Endothelial cell of umbilical vein (primary cell): ENCODE measurements around the gene NLRC3.

ENCODE experiments used
- POLR2A ChIP-seq: IDR thresholded peaks from 2 replicates; pipeline ENCODE4 v1.6.1; 2012; ENCODE audit warnings: low read depth, mild to moderate bottlenecking, control low read depth, low read length
- POLR2AphosphoS5 ChIP-seq: IDR thresholded peaks from 2 replicates; pipeline ENCODE4 v1.6.1; 2012; ENCODE audit warnings: low read depth, mild to moderate bottlenecking, control low read depth, low read length, moderate library complexity; ENCODE audit not compliant: insufficient read depth
- TF ChIP-seq, protein P1 (sequence below), 2 donors: IDR thresholded peaks; 1 replicate in 1 of 2; 2 replicates in 1 of 2; pipeline ENCODE4 v1.5.1; 2011; ENCODE audit warnings: low read length in 2 of 2, mild to moderate bottlenecking in 2 of 2, moderate library complexity in 2 of 2, control low read depth in 1 of 2, inconsistent platforms in 1 of 2, low read depth in 1 of 2; ENCODE audit not compliant: insufficient read depth in 1 of 2; ENCODE audit errors: extremely low read depth in 1 of 2
- TF ChIP-seq, protein P2 (sequence below): IDR thresholded peaks from 2 replicates; pipeline ENCODE4 v1.6.1; 2011; ENCODE audit not compliant: insufficient read depth, insufficient read length

DNA sequence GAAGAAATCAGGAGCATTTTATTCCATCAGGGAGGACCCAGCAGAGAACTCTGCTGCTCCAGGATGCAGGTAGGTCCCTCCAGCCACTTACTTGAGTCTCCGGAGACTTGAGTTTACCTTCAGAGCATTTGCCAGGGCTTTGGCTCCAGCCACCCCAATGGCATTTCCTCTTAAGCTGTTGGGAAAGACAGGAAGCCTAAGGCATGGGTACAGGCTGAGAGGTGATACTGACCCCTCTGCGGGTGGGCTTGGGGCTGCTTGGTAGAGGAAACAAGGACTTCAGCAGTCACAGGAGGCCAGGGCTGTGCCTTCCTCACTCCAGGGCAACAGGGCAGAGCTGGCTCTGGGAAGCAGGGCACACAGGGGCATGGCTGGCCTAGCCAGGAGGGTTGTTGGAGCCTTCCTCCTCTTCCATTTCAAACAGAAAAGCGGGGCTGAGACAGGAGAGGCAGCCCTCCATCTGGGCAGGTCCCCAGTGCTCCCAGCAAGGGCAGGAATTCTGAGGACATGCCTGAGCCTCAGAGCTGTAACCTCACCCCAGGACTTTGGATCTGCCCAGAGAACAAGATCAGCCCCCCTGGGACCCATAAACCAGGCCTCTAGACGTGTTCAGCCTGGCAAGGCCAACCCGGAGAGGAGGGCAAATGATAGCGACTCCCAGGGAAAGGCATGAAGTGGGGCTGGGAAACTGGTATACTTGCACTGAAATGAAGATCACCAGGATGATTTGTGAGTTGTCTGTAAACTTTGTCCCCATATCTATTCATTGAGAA, 34.4 kb downstream of the NLRC3 start:
- TF ChIP-seq, protein P1, sequence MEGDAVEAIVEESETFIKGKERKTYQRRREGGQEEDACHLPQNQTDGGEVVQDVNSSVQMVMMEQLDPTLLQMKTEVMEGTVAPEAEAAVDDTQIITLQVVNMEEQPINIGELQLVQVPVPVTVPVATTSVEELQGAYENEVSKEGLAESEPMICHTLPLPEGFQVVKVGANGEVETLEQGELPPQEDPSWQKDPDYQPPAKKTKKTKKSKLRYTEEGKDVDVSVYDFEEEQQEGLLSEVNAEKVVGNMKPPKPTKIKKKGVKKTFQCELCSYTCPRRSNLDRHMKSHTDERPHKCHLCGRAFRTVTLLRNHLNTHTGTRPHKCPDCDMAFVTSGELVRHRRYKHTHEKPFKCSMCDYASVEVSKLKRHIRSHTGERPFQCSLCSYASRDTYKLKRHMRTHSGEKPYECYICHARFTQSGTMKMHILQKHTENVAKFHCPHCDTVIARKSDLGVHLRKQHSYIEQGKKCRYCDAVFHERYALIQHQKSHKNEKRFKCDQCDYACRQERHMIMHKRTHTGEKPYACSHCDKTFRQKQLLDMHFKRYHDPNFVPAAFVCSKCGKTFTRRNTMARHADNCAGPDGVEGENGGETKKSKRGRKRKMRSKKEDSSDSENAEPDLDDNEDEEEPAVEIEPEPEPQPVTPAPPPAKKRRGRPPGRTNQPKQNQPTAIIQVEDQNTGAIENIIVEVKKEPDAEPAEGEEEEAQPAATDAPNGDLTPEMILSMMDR (IDR thresholded peaks at IDR 0.05; ENCODE audit: extremely low read depth in 1 of 2, insufficient read depth in 1 of 2, low read depth in 1 of 2, low read length in 2 of 2): no peak
- TF ChIP-seq POLR2AphosphoS5 (no peak), POLR2A (no peak)
- TF ChIP-seq, protein P2, sequence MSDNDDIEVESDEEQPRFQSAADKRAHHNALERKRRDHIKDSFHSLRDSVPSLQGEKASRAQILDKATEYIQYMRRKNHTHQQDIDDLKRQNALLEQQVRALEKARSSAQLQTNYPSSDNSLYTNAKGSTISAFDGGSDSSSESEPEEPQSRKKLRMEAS: no peak
